GM12874 (cell line): ENCODE results near the gene TSKS.

Source experiments
- TF ChIP-seq, protein P1 (sequence below): IDR thresholded peaks from 2 replicates; pipeline ENCODE4 v1.5.1; 2011; ENCODE audit warnings: low read depth, mild to moderate bottlenecking, control low read depth, low read length, moderate library complexity; ENCODE audit not compliant: insufficient read depth

TSKS gene

DNA sequence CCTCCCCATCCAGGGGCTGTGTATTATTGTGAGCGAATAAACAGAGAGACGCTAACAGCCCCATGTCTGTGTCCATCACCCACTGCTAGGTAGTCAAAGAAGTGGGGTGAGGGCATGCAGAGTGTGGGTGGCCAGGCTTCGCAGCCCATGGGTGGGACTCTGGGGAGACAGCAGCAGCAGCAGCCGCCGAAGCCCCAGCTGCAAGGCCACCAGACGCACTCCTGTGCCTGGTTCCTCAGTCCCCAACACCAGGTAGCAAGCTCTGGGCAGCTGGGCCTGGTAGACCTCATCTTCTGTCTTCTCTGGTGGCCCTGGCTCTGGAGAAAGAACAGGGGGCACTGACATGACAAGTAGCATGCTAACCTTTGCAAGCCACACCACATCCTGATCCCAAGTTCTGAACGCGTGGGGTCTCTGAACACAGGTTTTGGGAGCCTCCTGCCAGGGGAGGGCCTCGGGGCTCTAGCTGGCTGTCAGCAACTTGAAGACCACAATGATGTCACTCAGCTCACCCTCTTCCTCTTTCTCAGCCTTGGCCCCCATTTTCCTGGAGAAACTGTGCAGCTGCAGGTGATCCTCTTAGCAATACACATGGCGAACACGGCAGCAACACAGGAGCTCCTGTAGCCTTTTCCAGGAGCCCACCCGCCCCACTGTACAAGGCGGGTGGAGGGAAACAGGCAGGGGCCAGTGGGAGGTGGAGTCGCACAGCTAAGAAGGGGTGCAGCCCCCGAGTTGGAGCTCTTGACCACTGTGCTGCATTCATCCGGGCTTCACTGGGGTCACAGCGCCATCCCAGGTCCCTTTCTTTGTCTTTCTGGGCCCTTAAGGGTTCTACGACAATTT is 44.2 kb upstream of the TSKS start:
- TF ChIP-seq, protein P1, sequence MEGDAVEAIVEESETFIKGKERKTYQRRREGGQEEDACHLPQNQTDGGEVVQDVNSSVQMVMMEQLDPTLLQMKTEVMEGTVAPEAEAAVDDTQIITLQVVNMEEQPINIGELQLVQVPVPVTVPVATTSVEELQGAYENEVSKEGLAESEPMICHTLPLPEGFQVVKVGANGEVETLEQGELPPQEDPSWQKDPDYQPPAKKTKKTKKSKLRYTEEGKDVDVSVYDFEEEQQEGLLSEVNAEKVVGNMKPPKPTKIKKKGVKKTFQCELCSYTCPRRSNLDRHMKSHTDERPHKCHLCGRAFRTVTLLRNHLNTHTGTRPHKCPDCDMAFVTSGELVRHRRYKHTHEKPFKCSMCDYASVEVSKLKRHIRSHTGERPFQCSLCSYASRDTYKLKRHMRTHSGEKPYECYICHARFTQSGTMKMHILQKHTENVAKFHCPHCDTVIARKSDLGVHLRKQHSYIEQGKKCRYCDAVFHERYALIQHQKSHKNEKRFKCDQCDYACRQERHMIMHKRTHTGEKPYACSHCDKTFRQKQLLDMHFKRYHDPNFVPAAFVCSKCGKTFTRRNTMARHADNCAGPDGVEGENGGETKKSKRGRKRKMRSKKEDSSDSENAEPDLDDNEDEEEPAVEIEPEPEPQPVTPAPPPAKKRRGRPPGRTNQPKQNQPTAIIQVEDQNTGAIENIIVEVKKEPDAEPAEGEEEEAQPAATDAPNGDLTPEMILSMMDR, result no peak

DNA sequence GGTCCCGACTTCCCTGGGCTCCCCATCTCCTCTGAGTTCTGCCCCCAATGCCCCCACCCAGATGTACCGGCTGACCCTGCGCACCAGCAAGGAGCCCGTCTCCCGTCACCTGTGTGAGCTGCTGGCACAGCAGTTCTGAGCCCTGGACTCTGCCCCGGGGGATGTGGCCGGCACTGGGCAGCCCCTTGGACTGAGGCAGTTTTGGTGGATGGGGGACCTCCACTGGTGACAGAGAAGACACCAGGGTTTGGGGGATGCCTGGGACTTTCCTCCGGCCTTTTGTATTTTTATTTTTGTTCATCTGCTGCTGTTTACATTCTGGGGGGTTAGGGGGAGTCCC is 43.5 kb upstream of the TSKS start:
- TF ChIP-seq, protein P1, result no peak

DNA sequence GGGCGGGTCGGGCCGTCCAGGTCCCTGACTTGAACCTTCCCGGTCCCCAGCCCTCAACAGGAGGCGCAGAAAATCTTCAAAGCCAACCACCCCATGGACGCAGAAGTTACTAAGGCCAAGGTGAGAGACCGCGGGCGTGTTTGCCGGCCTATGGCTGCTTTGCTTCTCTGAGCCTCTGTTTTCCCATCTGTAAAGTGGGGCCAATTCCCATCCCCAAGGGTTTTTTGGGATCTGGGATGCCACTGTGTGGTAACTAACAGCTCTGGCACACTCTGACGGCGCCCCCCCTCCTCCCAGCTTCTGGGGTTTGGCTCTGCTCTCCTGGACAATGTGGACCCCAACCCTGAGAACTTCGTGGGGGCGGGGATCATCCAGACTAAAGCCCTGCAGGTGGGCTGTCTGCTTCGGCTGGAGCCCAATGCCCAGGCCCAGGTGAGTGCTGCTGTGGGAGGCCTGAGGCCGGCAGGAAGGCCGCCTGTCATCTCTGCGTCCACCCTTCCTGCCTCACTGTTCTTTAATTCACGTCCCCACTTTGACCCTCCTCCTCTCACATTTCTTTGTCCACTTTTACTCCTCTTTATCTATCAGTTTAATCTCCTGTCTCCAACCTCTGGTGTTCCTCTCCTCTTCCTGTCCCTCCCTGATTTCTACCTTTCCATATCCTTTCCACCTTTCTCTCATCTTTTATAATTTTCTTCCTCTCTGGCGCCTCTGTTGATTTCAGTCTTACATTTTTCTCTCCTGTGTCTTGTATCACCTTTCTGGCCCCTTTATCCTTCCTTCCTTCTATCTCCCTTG is 42.9 kb upstream of the TSKS start:
- TF ChIP-seq, protein P1, result no peak

DNA sequence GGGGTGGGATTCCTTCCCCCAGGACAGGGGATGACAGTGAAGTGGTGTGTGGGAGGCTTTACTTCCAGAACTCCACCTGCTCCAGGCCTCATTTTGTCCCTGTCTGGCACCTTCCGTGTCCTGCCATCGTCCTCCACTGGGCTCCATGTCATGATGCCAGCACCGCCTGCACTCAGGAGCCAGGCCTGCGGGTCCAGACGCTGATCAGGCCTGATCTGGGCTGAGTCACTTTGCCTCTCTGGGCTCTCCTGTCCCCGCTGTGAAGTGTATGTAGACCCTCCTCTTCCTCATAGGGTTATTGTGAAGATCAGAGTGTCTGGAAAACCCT is 40.4 kb upstream of the TSKS start:
- TF ChIP-seq, protein P1, result no peak

DNA sequence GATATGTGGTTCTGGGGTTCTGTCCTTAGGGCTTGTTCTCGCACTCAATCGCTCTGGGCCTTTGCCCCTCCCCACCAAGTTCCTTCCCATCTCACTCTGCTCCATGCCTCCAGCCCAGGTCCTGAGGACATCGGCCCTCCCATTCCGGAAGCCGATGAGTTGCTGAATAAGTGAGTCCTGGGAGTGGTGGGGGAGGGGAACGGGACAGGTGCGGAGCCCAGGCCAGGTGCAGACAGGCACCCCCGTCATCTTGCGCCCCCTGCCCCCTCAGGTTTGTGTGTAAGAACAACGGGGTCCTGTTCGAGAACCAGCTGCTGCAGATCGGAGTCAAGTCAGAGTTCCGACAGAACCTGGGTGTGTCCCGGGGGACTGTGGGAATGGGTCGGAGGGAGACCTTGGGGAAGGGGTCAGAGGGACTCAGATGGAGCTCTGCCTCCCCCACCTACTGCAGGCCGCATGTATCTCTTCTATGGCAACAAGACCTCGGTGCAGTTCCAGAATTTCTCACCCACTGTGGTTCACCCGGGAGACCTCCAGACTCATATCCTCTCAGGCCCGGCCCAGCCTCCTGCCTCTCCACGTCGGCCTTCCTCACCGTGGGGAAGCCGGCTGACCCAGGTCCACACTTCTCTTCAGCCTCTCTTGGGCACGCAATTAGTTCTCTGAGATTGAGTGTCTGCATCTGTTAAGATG is 39.9 kb upstream of the TSKS start:
- TF ChIP-seq, protein P1, result no peak

DNA sequence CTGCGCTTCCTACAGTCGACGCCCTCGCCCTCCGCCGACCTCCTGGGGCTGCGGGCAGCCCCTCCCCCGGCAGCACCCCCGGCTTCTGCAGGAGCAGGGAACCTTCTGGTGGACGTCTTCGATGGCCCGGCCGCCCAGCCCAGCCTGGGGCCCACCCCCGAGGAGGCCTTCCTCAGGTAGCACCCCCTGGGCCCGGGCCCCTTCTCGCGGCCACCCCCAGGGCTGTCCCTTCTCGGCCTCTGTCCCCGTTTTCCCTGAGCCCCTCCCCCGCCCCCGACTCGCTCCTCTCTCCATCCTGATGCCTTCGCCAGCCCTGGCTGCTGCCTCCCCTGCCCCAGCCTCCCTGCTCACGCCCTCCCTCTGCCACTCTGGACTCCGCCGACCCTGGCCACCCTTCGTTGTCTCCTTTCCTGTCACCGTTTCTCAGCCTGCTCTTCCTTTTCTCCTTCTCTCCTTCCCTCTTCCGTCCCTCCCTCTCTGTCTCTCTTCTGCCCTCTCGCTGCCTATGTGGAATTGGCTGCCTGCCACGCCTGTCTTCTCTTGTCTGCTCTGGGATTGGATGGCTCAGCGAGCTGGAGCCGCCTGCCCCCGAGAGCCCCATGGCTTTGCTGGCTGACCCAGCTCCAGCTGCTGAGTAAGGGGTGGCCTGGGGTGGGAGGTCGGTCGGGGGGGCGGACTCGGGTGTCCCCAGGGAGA is 39.0 kb upstream of the TSKS start:
- TF ChIP-seq, protein P1, result no peak

DNA sequence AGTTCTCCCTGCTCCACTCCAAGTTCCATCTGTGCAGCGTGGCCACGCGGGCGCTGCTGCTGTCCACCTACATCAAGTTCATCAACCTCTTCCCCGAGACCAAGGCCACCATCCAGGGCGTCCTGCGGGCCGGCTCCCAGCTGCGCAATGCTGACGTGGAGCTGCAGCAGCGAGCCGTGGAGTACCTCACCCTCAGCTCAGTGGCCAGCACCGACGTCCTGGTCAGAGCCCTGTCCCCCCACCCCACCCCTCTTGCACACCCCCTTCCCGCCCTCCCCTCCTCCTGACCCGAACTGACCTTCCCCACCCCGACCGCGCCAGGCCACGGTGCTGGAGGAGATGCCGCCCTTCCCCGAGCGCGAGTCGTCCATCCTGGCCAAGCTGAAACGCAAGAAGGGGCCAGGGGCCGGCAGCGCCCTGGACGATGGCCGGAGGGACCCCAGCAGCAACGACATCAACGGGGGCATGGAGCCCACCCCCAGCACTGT is 38.3 kb upstream of the TSKS start:
- TF ChIP-seq, protein P1, result no peak
